Fibroblast of the conjunctiva (primary cell): Measurements from ENCODE around the gene POGZ.

ENCODE experiments used
- DNase-seq: peaks from one replicate; pipeline ENCODE4 v3.0.0-alpha.2; 2010; ENCODE audit warnings: low read depth

Gene POGZ

GRCh38 chr1:151372058-151372934 is 87.0 kb downstream of the POGZ start, which contains the start of gene SELENBP1:
TSS of gene SELENBP1 (minus strand) at chr1:151372705. CDS start at chr1:151372641, 64 bp downstream.
- DNase-seq = peak; percentile 79

- peak; percentile 40 for DNase-seq
Observed at GRCh38 chr1:151371370-151372057, 87.8 kb downstream of the POGZ start.

- no peak for DNase-seq
Observed at GRCh38 chr1:151370211-151370911, 88.9 kb downstream of the POGZ start.

GRCh38 chr1:151369621-151370048 is 89.7 kb downstream of the POGZ start:
- DNase-seq = no peak

- DNase-seq = no peak
Observed at GRCh38 chr1:151369302-151369610, 90.0 kb downstream of the POGZ start.

GRCh38 chr1:151368393-151369301 is 90.6 kb downstream of the POGZ start:
- DNase-seq = no peak

- no peak for DNase-seq
Observed at GRCh38 chr1:151367658-151368392, 91.5 kb downstream of the POGZ start.

- DNase-seq = no peak
Observed at GRCh38 chr1:151364996-151365395, 94.3 kb downstream of the POGZ start.

GRCh38 chr1:151362308-151363155 is 96.8 kb downstream of the POGZ start:
- DNase-seq = no peak

- no peak for DNase-seq
Observed at GRCh38 chr1:151361883-151362282, 97.4 kb downstream of the POGZ start.

GRCh38 chr1:151356696-151357095 is 102.6 kb downstream of the POGZ start:
- no peak for DNase-seq
